Epithelial cell of proximal tubule (primary cell): ENCODE results near the gene ATF4. TPM values are rescaled to one million over a fixed set of nuclear protein-coding genes. Genes with fewer than 3 reads are reported as not detected.

Source experiments
- DNase-seq: peaks from one replicate; pipeline ENCODE4 v3.0.0-alpha.2; 2011; ENCODE audit warnings: low read depth
- H3K4me3 ChIP-seq: 2 replicates; pipeline ENCODE4 v1.5.1; 2011; ENCODE audit warnings: low read depth, mild to moderate bottlenecking, low read length
- CTCF ChIP-seq: conservative IDR thresholded peaks from 2 replicates; pipeline ENCODE4 v1.5.1; 2012; ENCODE audit warnings: low read depth, mild to moderate bottlenecking, low read length
- total RNA-seq: library from RNA; depleted of rRNA; stranded (reverse); fragments of >200 nt; gene quantifications from 2 replicates; pipeline ENCODE4 v1.2.3, GENCODE V29; 2015

The ATF4 gene
- total RNA-seq, 1 donor from 2014 or later = 294 TPM

GRCh38 chr22:39547587-39547947 is 27.2 kb downstream of the ATF4 start:
- no peak for TF ChIP-seq CTCF
- no peak for DNase-seq
- no peak overlapping the region for H3K4me3 ChIP-seq

- DNase-seq = no peak
- no peak for TF ChIP-seq CTCF
- no peak overlapping the region for H3K4me3 ChIP-seq
Measured at GRCh38 chr22:39553429-39553828, 33.1 kb downstream of the ATF4 start.

GRCh38 chr22:39554151-39554550 is 33.8 kb downstream of the ATF4 start:
- no peak for DNase-seq
- H3K4me3 ChIP-seq = no peak overlapping the region
- no peak for TF ChIP-seq CTCF

GRCh38 chr22:39556970-39557841 is 36.8 kb downstream of the ATF4 start:
- no peak for TF ChIP-seq CTCF
- no peak for DNase-seq
- H3K4me3 ChIP-seq = no peak overlapping the region

GRCh38 chr22:39558254-39558727 is 37.9 kb downstream of the ATF4 start:
- TF ChIP-seq CTCF = no peak

GRCh38 chr22:39558950-39559349 is 38.6 kb downstream of the ATF4 start:
- H3K4me3 ChIP-seq = no peak overlapping the region
- no peak for DNase-seq

More at GRCh38 chr22:39558254-39558727, 37.9 kb downstream of the ATF4 start:
- DNase-seq = no peak
- H3K4me3 ChIP-seq = no peak overlapping the region

More at GRCh38 chr22:39558950-39559349, 38.6 kb downstream of the ATF4 start:
- TF ChIP-seq CTCF = no peak
